ENCODE measurements around the gene COPG1. TPM values are rescaled to one million over a fixed set of nuclear protein-coding genes. Genes with fewer than 3 reads are reported as not detected.
"Not testable (repeated sequence)": the region's sequence is repeated elsewhere in the genome, so short reads cannot be mapped to it uniquely, and the experiment has no call there.

COPG1 gene
- total RNA-seq, 3 donors from 2014 or later: 157 to 274 (median 228) TPM

DNA sequence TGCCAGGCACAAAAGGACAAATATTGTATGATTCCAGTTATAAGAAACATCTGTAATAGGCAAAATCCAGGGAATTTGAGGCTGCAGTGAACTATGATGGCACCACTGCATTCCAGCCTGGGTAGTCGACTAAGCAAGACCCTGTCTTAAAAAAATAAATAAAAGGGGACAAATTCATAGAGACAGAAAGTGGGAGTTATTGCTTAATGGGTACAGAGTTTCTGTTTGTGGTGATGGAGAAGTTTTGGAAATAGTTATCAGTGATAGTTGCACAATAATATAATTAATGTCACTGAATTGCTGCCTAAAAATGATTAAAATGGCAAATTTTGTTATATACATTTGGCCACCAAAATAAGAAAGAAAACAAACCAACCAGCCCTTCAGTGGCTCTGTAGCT lies 38.1 kb upstream of the COPG1 start:
- Histone ChIP-seq H3K4me3 (no peak overlapping the region), H3K9me3 (no peaks in the 10 kb centered on the region), H3K4me1 (ENCODE audit: low read depth) (peaks cover 10% of the 10 kb centered on the region), H3K36me3 (ENCODE audit: low read depth) (no peaks in the 10 kb centered on the region)
- DNase-seq (no peak), ATAC-seq (no peak)
- intact Hi-C loops (cut with DNase I, micrococcal nuclease): no loop called here
- TF ChIP-seq, protein P1, sequence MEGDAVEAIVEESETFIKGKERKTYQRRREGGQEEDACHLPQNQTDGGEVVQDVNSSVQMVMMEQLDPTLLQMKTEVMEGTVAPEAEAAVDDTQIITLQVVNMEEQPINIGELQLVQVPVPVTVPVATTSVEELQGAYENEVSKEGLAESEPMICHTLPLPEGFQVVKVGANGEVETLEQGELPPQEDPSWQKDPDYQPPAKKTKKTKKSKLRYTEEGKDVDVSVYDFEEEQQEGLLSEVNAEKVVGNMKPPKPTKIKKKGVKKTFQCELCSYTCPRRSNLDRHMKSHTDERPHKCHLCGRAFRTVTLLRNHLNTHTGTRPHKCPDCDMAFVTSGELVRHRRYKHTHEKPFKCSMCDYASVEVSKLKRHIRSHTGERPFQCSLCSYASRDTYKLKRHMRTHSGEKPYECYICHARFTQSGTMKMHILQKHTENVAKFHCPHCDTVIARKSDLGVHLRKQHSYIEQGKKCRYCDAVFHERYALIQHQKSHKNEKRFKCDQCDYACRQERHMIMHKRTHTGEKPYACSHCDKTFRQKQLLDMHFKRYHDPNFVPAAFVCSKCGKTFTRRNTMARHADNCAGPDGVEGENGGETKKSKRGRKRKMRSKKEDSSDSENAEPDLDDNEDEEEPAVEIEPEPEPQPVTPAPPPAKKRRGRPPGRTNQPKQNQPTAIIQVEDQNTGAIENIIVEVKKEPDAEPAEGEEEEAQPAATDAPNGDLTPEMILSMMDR (IDR thresholded peaks at IDR 0.05): no peak

DNA sequence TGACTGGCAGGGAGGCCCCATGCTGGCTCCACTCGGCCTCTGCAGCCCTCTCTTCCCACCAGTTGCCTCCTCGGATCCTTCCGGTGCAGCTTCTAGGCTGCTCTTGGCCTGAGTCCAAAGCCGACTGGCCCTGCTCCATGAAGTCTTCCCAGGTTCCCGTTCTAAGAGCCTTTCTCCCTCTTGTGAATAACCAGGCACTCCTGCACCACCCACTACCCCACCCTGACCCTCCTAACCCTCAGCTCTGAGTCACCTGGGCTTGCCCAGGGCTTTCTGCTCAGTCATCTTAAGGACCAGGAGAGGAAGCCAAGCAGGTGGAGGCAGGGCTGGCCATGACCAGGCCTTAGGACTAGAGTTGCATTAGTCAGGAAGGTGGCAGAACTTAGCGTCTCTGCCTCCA lies 37.6 kb upstream of the COPG1 start:
- Histone ChIP-seq H3K9me3 (no peaks in the 10 kb centered on the region), H3K4me3 (no peak overlapping the region), H3K36me3 (ENCODE audit: low read depth) (no peaks in the 10 kb centered on the region), H3K4me1 (ENCODE audit: low read depth) (peaks cover 10% of the 10 kb centered on the region)
- intact Hi-C loops (cut with DNase I, micrococcal nuclease): no loop called here
- TF ChIP-seq, protein P1 (IDR thresholded peaks at IDR 0.05): no peak
- DNase-seq (peak; percentile 88 to 91 (median 90)), ATAC-seq (peak; percentile 100)

DNA sequence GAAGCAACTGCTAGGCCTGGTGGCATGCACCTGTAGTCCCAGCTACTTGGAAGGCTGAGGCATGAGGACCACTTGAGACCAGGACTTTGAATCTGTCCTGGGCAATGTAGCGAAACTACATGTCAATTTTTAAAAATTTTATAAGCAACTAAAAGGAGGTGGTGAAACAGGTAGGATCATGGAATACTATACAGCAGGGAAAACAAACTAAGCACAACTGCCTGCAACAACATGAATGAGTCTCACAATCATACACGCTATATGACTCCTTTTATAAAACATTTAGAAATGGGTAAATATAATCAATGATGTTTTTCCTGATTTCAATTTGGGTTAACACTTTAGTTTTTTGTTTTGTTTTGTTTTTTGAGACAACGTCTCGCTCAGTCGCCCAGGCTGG lies 36.2 kb upstream of the COPG1 start:
- Histone ChIP-seq H3K36me3 (ENCODE audit: low read depth) (no peaks in the 10 kb centered on the region), H3K4me1 (ENCODE audit: low read depth) (peaks cover 10% of the 10 kb centered on the region), H3K4me3 (no peak overlapping the region), H3K9me3 (no peaks in the 10 kb centered on the region)
- no peak for DNase-seq
- TF ChIP-seq, protein P1 (IDR thresholded peaks at IDR 0.05): no peak
- intact Hi-C loops (cut with DNase I, micrococcal nuclease): no loop called here
- no peak for ATAC-seq

DNA sequence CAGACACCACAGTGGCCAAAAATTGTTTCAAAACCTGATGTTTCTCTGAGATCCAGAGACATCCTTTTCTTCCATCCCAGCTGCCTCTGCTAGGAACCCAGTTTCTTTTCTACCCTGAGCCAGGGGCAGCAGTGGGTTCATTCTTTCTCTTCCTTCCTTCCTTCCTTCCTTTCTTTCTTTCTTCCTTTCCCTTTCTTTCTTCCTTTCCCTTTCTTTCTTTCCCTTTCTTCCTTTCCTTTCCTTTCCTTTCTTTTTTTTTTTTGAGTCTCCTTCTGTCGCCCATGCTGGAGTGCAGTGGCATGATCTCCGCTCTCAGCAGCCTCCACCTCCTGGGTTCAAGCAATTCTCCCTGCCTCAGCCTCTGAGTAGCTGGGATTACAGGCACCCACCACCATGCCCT lies 30.7 kb upstream of the COPG1 start:
- TF ChIP-seq, protein P1 (IDR thresholded peaks at IDR 0.05): no peak
- DNase-seq (no peak), ATAC-seq (no peak)
- no peaks in the 10 kb centered on the region for H3K4me1 ChIP-seq (ENCODE audit: low read depth)
- H3K9me3 ChIP-seq: no peaks in the 10 kb centered on the region
- intact Hi-C loops (cut with DNase I, micrococcal nuclease): no loop called here
- H3K4me3 ChIP-seq: no peak overlapping the region
- H3K36me3 ChIP-seq (ENCODE audit: low read depth): no peaks in the 10 kb centered on the region

DNA sequence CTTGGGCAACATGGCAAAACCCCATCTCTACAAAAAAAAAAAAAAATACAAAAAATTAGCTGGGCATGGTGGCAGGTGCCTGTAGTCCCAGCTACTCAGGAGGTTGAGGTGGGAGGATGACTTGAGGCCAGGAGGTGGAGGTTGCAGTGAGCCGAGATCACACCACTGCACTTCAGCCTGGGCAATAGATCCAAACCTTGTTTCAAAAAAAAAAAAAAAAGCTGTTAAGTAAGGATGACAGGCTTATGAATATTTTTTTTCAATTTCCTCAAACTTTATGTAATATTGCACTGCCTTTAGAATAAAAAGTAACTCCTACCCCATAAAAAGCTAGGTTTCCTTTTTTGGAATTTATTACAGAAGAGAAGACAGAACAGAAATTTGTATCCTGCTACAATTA lies 25.0 kb upstream of the COPG1 start:
- H3K4me3 ChIP-seq; DNase-seq; H3K9me3 ChIP-seq; H3K36me3 ChIP-seq (ENCODE audit: low read depth); intact Hi-C loops (cut with DNase I, micrococcal nuclease): not testable (repeated sequence)
- ATAC-seq: peak; percentile 47
- H3K4me1 ChIP-seq (ENCODE audit: low read depth): peaks cover 16% of the 10 kb centered on the region

DNA sequence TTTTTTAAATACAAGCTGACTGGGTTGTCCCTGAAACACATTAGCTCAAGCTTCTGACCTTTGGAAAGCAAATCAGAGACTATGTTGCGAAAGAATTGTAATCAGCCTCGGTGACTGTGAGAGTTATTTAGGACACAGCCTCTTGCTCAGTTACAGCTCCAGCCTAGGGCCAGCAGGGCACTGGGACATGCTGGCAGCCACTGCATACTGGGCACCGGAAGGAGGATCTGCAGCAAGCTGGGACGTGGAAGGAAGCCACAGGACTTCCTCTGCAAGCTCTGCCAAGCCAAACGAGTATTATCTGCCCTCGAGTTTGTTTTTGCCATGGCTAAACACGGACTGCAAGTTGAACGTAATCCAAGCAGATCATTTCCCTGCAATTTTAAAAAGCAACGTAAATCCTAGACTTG lies 24.4 kb upstream of the COPG1 start:
- H3K9me3 ChIP-seq: no peaks in the 10 kb centered on the region
- no peaks in the 10 kb centered on the region for H3K36me3 ChIP-seq (ENCODE audit: low read depth)
- peaks cover 16% of the 10 kb centered on the region for H3K4me1 ChIP-seq (ENCODE audit: low read depth)
- ATAC-seq (peak; percentile 96), DNase-seq (peak; percentile 79 to 88 (median 81))
- intact Hi-C loops (cut with DNase I, micrococcal nuclease): no loop called here
- TF ChIP-seq, protein P1 (IDR thresholded peaks at IDR 0.05): no peak
- no peak overlapping the region for H3K4me3 ChIP-seq

Measured in mucosa of descending colon (tissue), 3 donors.